Keratinocyte (primary cell): ENCODE data around the gene TNPO2.

Experiments used
- EZH2 ChIP-seq: IDR thresholded peaks from one replicate; pipeline ENCODE4 v1.6.1; 2012; ENCODE audit warnings: inconsistent platforms, mild to moderate bottlenecking, low read length, moderate library complexity
- TF ChIP-seq, protein P1 (sequence below), 3 experiments: IDR thresholded peaks in 1 of 3; conservative IDR thresholded peaks in 1 of 3; optimal IDR thresholded peaks in 1 of 3; 2 replicates in 2 of 3; 3 replicates in 1 of 3; pipeline versions ENCODE3 to v1.5.1; 2011; ENCODE audit warnings: low read length in 3 of 3, mild to moderate bottlenecking in 3 of 3, moderate library complexity in 2 of 3, control low read depth in 1 of 3, inconsistent platforms in 1 of 3; ENCODE audit not compliant: insufficient read depth in 2 of 3; ENCODE audit errors: extremely low read depth in 1 of 3

DNA sequence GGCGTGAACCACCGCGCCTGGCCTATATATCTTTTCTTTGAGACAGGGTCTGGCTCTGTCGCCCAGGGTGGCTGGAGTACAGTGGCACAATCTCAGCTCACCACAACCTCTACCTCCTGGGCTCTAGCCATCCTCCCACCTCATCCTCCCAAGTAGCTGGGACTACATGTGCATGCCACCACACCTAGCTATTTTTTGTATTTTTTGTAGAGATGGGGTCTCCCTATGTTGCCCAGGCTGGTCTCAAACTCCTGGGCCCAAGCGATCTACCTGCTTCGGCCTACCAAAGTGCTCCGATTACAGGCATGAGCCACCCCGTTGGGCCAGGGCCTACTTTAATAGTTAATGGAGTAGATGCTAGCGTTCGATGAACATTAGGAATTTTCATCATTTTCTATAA lies 3.4 kb downstream of the TNPO2 start:
- TF ChIP-seq, protein P1, sequence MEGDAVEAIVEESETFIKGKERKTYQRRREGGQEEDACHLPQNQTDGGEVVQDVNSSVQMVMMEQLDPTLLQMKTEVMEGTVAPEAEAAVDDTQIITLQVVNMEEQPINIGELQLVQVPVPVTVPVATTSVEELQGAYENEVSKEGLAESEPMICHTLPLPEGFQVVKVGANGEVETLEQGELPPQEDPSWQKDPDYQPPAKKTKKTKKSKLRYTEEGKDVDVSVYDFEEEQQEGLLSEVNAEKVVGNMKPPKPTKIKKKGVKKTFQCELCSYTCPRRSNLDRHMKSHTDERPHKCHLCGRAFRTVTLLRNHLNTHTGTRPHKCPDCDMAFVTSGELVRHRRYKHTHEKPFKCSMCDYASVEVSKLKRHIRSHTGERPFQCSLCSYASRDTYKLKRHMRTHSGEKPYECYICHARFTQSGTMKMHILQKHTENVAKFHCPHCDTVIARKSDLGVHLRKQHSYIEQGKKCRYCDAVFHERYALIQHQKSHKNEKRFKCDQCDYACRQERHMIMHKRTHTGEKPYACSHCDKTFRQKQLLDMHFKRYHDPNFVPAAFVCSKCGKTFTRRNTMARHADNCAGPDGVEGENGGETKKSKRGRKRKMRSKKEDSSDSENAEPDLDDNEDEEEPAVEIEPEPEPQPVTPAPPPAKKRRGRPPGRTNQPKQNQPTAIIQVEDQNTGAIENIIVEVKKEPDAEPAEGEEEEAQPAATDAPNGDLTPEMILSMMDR (optimal IDR thresholded peaks at IDR 0.05 in 1 of 3, IDR thresholded peaks at IDR 0.05 in 1 of 3, conservative IDR thresholded peaks at IDR 0.05 in 1 of 3; ENCODE audit: extremely low read depth in 1 of 3, insufficient read depth in 2 of 3, low read length in 3 of 3): no peak
- no peak for TF ChIP-seq EZH2
